CD14-positive monocyte (primary cell): Measurements from ENCODE around the gene PLXNB1. TPM values are rescaled to one million over a fixed set of nuclear protein-coding genes. Genes with fewer than 3 reads are reported as not detected.

Experiments
- DNase-seq, 3 donors: peaks; one replicate each; pipeline ENCODE4 v3.0.0-alpha.2; 2011 to 2022
- H2AFZ ChIP-seq: 2 replicates; pipeline ENCODE4 v1.6.0; 2012; ENCODE audit warnings: mild to moderate bottlenecking, low read depth, low read length, inconsistent platforms; ENCODE audit not compliant: insufficient read depth, poor library complexity, severe bottlenecking
- H3K27ac ChIP-seq, 2 donors: 1 replicate in 1 of 2; 2 replicates in 1 of 2; pipeline ENCODE4 v1.5.1; 2012 to 2013; ENCODE audit warnings: low read length in 2 of 2, control low read depth in 1 of 2, inconsistent platforms in 1 of 2, low read depth in 1 of 2, mild to moderate bottlenecking in 1 of 2
- H3K27me3 ChIP-seq, 2 donors: one replicate each; pipeline versions ENCODE4 v1.6.0 to v1.6.1; 2011 to 2013; ENCODE audit warnings: low read length in 2 of 2; ENCODE audit not compliant: control insufficient read depth in 2 of 2, insufficient read depth in 2 of 2
- H3K36me3 ChIP-seq, 2 donors: replicated peaks in 1 of 2; 1 replicate in 1 of 2; 2 replicates in 1 of 2; pipeline versions ENCODE4 v1.5.1 to v1.6.1; 2012 to 2013; ENCODE audit warnings: low read length in 2 of 2, control low read depth in 1 of 2, inconsistent platforms in 1 of 2, mild to moderate bottlenecking in 1 of 2; ENCODE audit not compliant: insufficient read depth in 2 of 2, control insufficient read depth in 1 of 2
- H3K4me1 ChIP-seq, 2 donors: 1 replicate in 1 of 2; 2 replicates in 1 of 2; pipeline versions ENCODE4 v1.5.1 to v1.6.1; 2012 to 2013; ENCODE audit warnings: low read length in 2 of 2, control low read depth in 1 of 2, inconsistent platforms in 1 of 2, mild to moderate bottlenecking in 1 of 2, moderate library complexity in 1 of 2; ENCODE audit not compliant: insufficient read depth in 2 of 2, control insufficient read depth in 1 of 2
- H3K4me2 ChIP-seq: replicated peaks from 2 replicates; pipeline ENCODE3; 2012; ENCODE audit warnings: low read length, moderate library complexity, mild to moderate bottlenecking; ENCODE audit not compliant: poor library complexity, severe bottlenecking; ENCODE audit errors: extremely low read depth
- H3K4me3 ChIP-seq, 3 experiments: fragments of 200-600 bp in 1 of 3; sonication (generic) in 1 of 3; replicated peaks in 1 of 3; 1 replicate in 2 of 3; 2 replicates in 1 of 3; pipeline ENCODE4 v1.5.1; 2011 to 2013; ENCODE audit warnings: low read length in 3 of 3, mild to moderate bottlenecking in 3 of 3, control low read depth in 2 of 3, low read depth in 2 of 3, inconsistent platforms in 1 of 3, moderate library complexity in 1 of 3
- H3K79me2 ChIP-seq: 2 replicates; pipeline ENCODE4 v1.6.0; 2012; ENCODE audit warnings: mild to moderate bottlenecking, control low read depth, inconsistent platforms, low read length, moderate library complexity; ENCODE audit not compliant: insufficient read depth
- H3K9ac ChIP-seq: 2 replicates; pipeline ENCODE4 v1.6.0; 2017; ENCODE audit warnings: low read length, mild to moderate bottlenecking; ENCODE audit not compliant: insufficient read depth, poor library complexity, severe bottlenecking
- H3K9me3 ChIP-seq, 2 donors: replicated peaks in 1 of 2; 1 replicate in 1 of 2; 2 replicates in 1 of 2; pipeline versions ENCODE4 v1.5.1 to v1.6.1; 2012 to 2013; ENCODE audit warnings: low read length in 2 of 2, control low read depth in 1 of 2; ENCODE audit not compliant: control insufficient read depth in 1 of 2, insufficient read depth in 1 of 2
- H4K20me1 ChIP-seq: 2 replicates; pipeline ENCODE4 v1.6.0; 2012; ENCODE audit warnings: mild to moderate bottlenecking, low read length, control low read depth, moderate library complexity; ENCODE audit not compliant: insufficient read depth
- H3K27ac Mint-ChIP-seq, 7 donors: one replicate each; pipeline ENCODE4 v1.8.0; 2020; ENCODE audit warnings: mild to moderate bottlenecking in 7 of 7, mixed read lengths in 7 of 7, moderate library complexity in 6 of 7, inconsistent platforms in 2 of 7
- H3K27me3 Mint-ChIP-seq, 3 donors: one replicate each; pipeline ENCODE4 v1.8.0; 2021 to 2022; ENCODE audit warnings: low read depth in 3 of 3, mild to moderate bottlenecking in 3 of 3, mixed read lengths in 3 of 3, moderate library complexity in 3 of 3, inconsistent platforms in 1 of 3
- H3K36me3 Mint-ChIP-seq, 2 donors: one replicate each; pipeline ENCODE4 v1.8.0; 2020; ENCODE audit warnings: mixed read lengths in 2 of 2, inconsistent platforms in 1 of 2, mild to moderate bottlenecking in 1 of 2
- H3K4me1 Mint-ChIP-seq: one replicate; pipeline ENCODE4 v1.8.0; 2020; ENCODE audit warnings: mild to moderate bottlenecking, mixed read lengths
- H3K4me3 Mint-ChIP-seq, 2 donors: one replicate each; pipeline ENCODE4 v1.8.0; 2020; ENCODE audit warnings: mild to moderate bottlenecking in 2 of 2, mixed read lengths in 2 of 2, moderate library complexity in 1 of 2
- H3K9me3 Mint-ChIP-seq, 7 donors: one replicate each; pipeline ENCODE4 v1.8.0; 2020 to 2022; ENCODE audit warnings: mixed read lengths in 7 of 7, mild to moderate bottlenecking in 6 of 7, moderate library complexity in 6 of 7, inconsistent platforms in 2 of 7
- CTCF ChIP-seq: fragments of 200-600 bp; IDR thresholded peaks from one replicate; pipeline ENCODE4 v1.8.0; 2022; ENCODE audit warnings: antibody characterized with exemption, mild to moderate bottlenecking
- WGBS: methylation state at CpG from one replicate; pipeline ENCODE4 v1.1.5; 2013; ENCODE audit warnings: missing lambda C conversion rate; ENCODE audit not compliant: insufficient coverage; 5-methylcytosine and 5-hydroxymethylcytosine counted together
- intact Hi-C, 2 donors: fragments of 100-400 bp; cut with micrococcal nuclease; formaldehyde crosslinking; loops; one replicate each; pipeline versions ENCODE4 v1.15.0 to v1.15.1; 2023
- polyA plus RNA-seq, 3 donors: library from polyadenylated mRNA; depleted of rRNA in 1 of 3; unstranded in 2 of 3; stranded (reverse) in 1 of 3; fragments of 300-500 nt in 2 of 3; fragments of >200 nt in 1 of 3; fragmentation: Illumina TruSeq in 2 of 3; gene quantifications; 1 replicate in 2 of 3; 2 replicates in 1 of 3; pipeline ENCODE4 v1.2.3, GENCODE V29; 2012 to 2021

PLXNB1 gene
- polyA plus RNA-seq, 3 donors = 0.14 to 4.3 TPM; not detected in 1

- Histone ChIP-seq H3K27me3 (no peaks in the 10 kb centered on the region), H4K20me1 (peaks cover 11% of the 10 kb centered on the region), H3K4me1 (peaks cover 57 to 59% of the 10 kb centered on the region in 2 donors), H3K27ac (peak overlapping the region; percentile 97 to 100), H3K4me2 (peak overlapping the region; percentile 97), H3K9me3 (no peaks in the 10 kb centered on the region), H3K79me2 (peaks cover 57% of the 10 kb centered on the region), H2AFZ (no peak overlapping the region), H3K36me3 (peaks cover 36 to 45% of the 10 kb centered on the region in 2 donors), H3K4me3 (peak overlapping the region; percentile 55 to 91 (median 74)), H3K9ac (peak overlapping the region; percentile 99)
- intact Hi-C loops = loop anchor here (5.0 to 10.0 kb wide), 3 partner anchors 81 to 218 kb away; partner anchors contain the start of genes SLC26A6 (in 2 of the 2) and NCKIPSD (in 1 of the 2)
- Mint-ChIP-seq H3K9me3 (no peaks in the 10 kb centered on the region), H3K4me3 (peak overlapping the region; percentile 86 to 94), H3K4me1 (peaks cover 52% of the 10 kb centered on the region), H3K27ac (peak overlapping the region; percentile 100), H3K27me3 (peaks cover 0 to 2% (median 0%) of the 10 kb centered on the region in 3 donors), H3K36me3 (peaks cover 27 to 54% of the 10 kb centered on the region in 2 donors)
- WGBS = 26% methylated on average over 17 of the region's 19 CpGs
- no peak for TF ChIP-seq CTCF
- peak in 1 of 3 donors; percentile 11 for DNase-seq
These were observed 36.7 kb upstream of the PLXNB1 start for GRCh38 chr3:48466386-48467109.

GRCh38 chr3:48465531-48466378 is 35.9 kb upstream of the PLXNB1 start:
- Mint-ChIP-seq H3K27me3 (peaks cover 0 to 2% (median 0%) of the 10 kb centered on the region in 3 donors), H3K27ac (peak overlapping the region; percentile 100), H3K9me3 (no peaks in the 10 kb centered on the region), H3K36me3 (peaks cover 30 to 62% of the 10 kb centered on the region in 2 donors), H3K4me1 (peaks cover 47% of the 10 kb centered on the region), H3K4me3 (peak overlapping the region; percentile 86 to 94)
- Histone ChIP-seq H3K36me3 (peaks cover 43 to 53% of the 10 kb centered on the region in 2 donors), H3K4me2 (peak overlapping the region; percentile 97), H3K27ac (peak overlapping the region; percentile 97 to 100), H4K20me1 (peaks cover 11% of the 10 kb centered on the region), H3K27me3 (no peaks in the 10 kb centered on the region), H2AFZ (peak overlapping the region; percentile 15), H3K4me3 (peak overlapping the region; percentile 55 to 91 (median 74)), H3K9me3 (no peaks in the 10 kb centered on the region), H3K4me1 (peaks cover 51% of the 10 kb centered on the region in 2 donors), H3K79me2 (peaks cover 49% of the 10 kb centered on the region), H3K9ac (peak overlapping the region; percentile 99)
- intact Hi-C loops = loop anchor here (1.0 to 10.0 kb wide), 5 partner anchors 82 to 219 kb away; partner anchors contain the start of genes SLC26A6 (in 2 of the 2), NCKIPSD (in 1 of the 2) and UQCRC1 (in 1 of the 2)
- peak; percentile 100 for DNase-seq
- WGBS = under 1% methylated on average over 18 of the region's 21 CpGs
- TF ChIP-seq CTCF = no peak
